Tibial nerve (tissue), 4 donors: ENCODE measurements around the gene ERICH6.

ENCODE experiments used
- CTCF ChIP-seq, 5 experiments: fragments of 200-600 bp in 3 of 5; fragments of 450-650 bp in 2 of 5; sonication (generic) in 3 of 5; IDR thresholded peaks; one replicate each; pipeline ENCODE4 v1.5.1; 2016 to 2019; ENCODE audit warnings: antibody characterized with exemption in 5 of 5, mild to moderate bottlenecking in 3 of 5, moderate library complexity in 2 of 5
- EP300 ChIP-seq, 2 donors: sonication (generic); formaldehyde crosslinking; IDR thresholded peaks; one replicate each; pipeline ENCODE4 v1.6.1; 2017; ENCODE audit warnings: antibody characterized with exemption in 2 of 2, mild to moderate bottlenecking in 1 of 2
- POLR2A ChIP-seq, 2 donors: fragments of 450-650 bp; IDR thresholded peaks; one replicate each; pipeline ENCODE4 v1.6.1; 2017; ENCODE audit warnings: antibody characterized with exemption in 2 of 2, mild to moderate bottlenecking in 2 of 2, moderate library complexity in 2 of 2

GRCh38 chr3:150743508-150743907 lies 39.8 kb upstream of the ERICH6 start:
- no peak for TF ChIP-seq POLR2A (IDR thresholded peaks at IDR 0.05)
- TF ChIP-seq CTCF (IDR thresholded peaks at IDR 0.05): no peak
- TF ChIP-seq EP300 (IDR thresholded peaks at IDR 0.05): no peak
